T-cell (primary cell): ENCODE data around the gene PRKAG3. TPM values are rescaled to one million over a fixed set of nuclear protein-coding genes. Genes with fewer than 3 reads are reported as not detected.

Experiments
- ATAC-seq, 4 experiments: fragments of 200-7000 bp in 3 of 4; fragments of 150-1000 bp in 1 of 4; cut with Tn5 transposase; replicated peaks in 1 of 4; 1 replicate in 3 of 4; 2 replicates in 1 of 4; pipeline ENCODE4 v1.10.0; 2021; ENCODE audit warnings: moderate library complexity in 3 of 4, mild to moderate bottlenecking in 2 of 4, moderate number of reproducible peaks in 1 of 4
- CTCF ChIA-PET, 2 donors: fragments of 300-600 bp; sonication (Branson Sonifier 250); formaldehyde crosslinking; loops; one replicate each; lab custom pipeline; 2022; ENCODE audit warnings: antibody characterized with exemption in 2 of 2; lab: Charles Lee
- POLR2A ChIA-PET, 2 donors: fragments of 300-600 bp; sonication (Branson Sonifier 250); formaldehyde crosslinking; loops; one replicate each; lab custom pipeline; 2022; ENCODE audit warnings: antibody characterized with exemption in 2 of 2; lab: Charles Lee
- DNase-seq, 35 experiments: peaks; one replicate each; pipeline versions ENCODE4 v3.0.0 to v3.0.0-alpha.2; 2013 to 2023
- H3K27ac ChIP-seq: one replicate; pipeline ENCODE4 v1.5.1; 2013; ENCODE audit warnings: low read length
- H3K27me3 ChIP-seq, 2 experiments: replicated peaks in 1 of 2; 1 replicate in 1 of 2; 2 replicates in 1 of 2; pipeline versions ENCODE4 v1.6.1 to v1.7.0; 2013; ENCODE audit warnings: low read length in 1 of 2, mixed read lengths in 1 of 2; ENCODE audit not compliant: control insufficient read depth in 2 of 2, insufficient read depth in 2 of 2; ENCODE audit errors: extremely low read depth in 1 of 2
- H3K36me3 ChIP-seq, 2 donors: 1 replicate in 1 of 2; 2 replicates in 1 of 2; pipeline versions ENCODE4 v1.6.1 to v1.7.0; 2013; ENCODE audit warnings: low read length in 1 of 2; ENCODE audit not compliant: control insufficient read depth in 2 of 2, insufficient read depth in 1 of 2; ENCODE audit errors: extremely low read depth in 1 of 2
- H3K4me1 ChIP-seq, 2 experiments: 1 replicate in 1 of 2; 2 replicates in 1 of 2; pipeline versions ENCODE4 v1.6.1 to v1.7.0; 2013; ENCODE audit warnings: low read length in 2 of 2, mixed read lengths in 1 of 2; ENCODE audit not compliant: insufficient read depth in 2 of 2, control insufficient read depth in 1 of 2; ENCODE audit errors: extremely low read depth in 1 of 2
- H3K4me3 ChIP-seq, 2 donors: 1 replicate in 1 of 2; 2 replicates in 1 of 2; pipeline versions ENCODE4 v1.5.1 to v1.7.0; 2013; ENCODE audit warnings: mild to moderate bottlenecking in 2 of 2, low read length in 1 of 2, moderate library complexity in 1 of 2; ENCODE audit not compliant: control insufficient read depth in 1 of 2; ENCODE audit errors: extremely low read depth in 1 of 2
- H3K9me3 ChIP-seq: 2 replicates; pipeline ENCODE4 v1.7.0; 2013
- H3K27ac Mint-ChIP-seq, 2 donors: one replicate each; pipeline ENCODE4 v1.8.0; 2020 to 2021; ENCODE audit warnings: mild to moderate bottlenecking in 2 of 2, mixed read lengths in 2 of 2
- H3K27me3 Mint-ChIP-seq, 2 donors: one replicate each; pipeline ENCODE4 v1.8.0; 2021 to 2022; ENCODE audit warnings: mixed read lengths in 2 of 2
- H3K36me3 Mint-ChIP-seq: one replicate; pipeline ENCODE4 v1.8.0; 2021; ENCODE audit warnings: mixed read lengths
- H3K4me1 Mint-ChIP-seq, 3 donors: one replicate each; pipeline ENCODE4 v1.8.0; 2020 to 2022; ENCODE audit warnings: mixed read lengths in 3 of 3, mild to moderate bottlenecking in 1 of 3
- H3K4me3 Mint-ChIP-seq, 3 donors: one replicate each; pipeline ENCODE4 v1.8.0; 2020 to 2022; ENCODE audit warnings: mild to moderate bottlenecking in 3 of 3, mixed read lengths in 3 of 3, moderate library complexity in 3 of 3
- H3K9me3 Mint-ChIP-seq, 3 donors: one replicate each; pipeline ENCODE4 v1.8.0; 2020 to 2022; ENCODE audit warnings: mixed read lengths in 3 of 3
- WGBS: methylation state at CpG from one replicate; pipeline ENCODE4 v1.1.5; 2013; ENCODE audit warnings: missing lambda C conversion rate; ENCODE audit not compliant: insufficient coverage; 5-methylcytosine and 5-hydroxymethylcytosine counted together
- total RNA-seq, 35 experiments: library from RNA in 6 of 35; stranded (reverse) in 6 of 35; fragments of 120-200 nt in 1 of 35; gene quantifications; one replicate each; pipeline versions ENCODE4 v1.2.1 to v1.2.4 and lab custom pipeline; 2013 to 2026

Gene PRKAG3
- total RNA-seq, 5 donors from 2014 or later (not counting 1 experiment from before 2014, with no cell fraction given), result not detected

- Mint-ChIP-seq H3K27me3 (peaks cover 37 to 58% of the 10 kb centered on the region in 2 donors), H3K27ac (no peak overlapping the region), H3K9me3 (no peaks in the 10 kb centered on the region), H3K36me3 (no peaks in the 10 kb centered on the region), H3K4me3 (no peak overlapping the region), H3K4me1 (peaks cover 15 to 23% (median 18%) of the 10 kb centered on the region in 3 donors)
- Histone ChIP-seq H3K27ac (no peak overlapping the region), H3K9me3 (no peaks in the 10 kb centered on the region), H3K4me1 (peaks cover 2 to 23% of the 10 kb centered on the region in 2 experiments), H3K27me3 (peaks cover 0 to 80% of the 10 kb centered on the region in 2 experiments), H3K36me3 (no peaks in the 10 kb centered on the region), H3K4me3 (no peak overlapping the region)
- ChIA-PET POLR2A (no interaction called here), CTCF (no interaction called here)
- no peak for DNase-seq
- no peak for ATAC-seq
- WGBS, result no CpG with 5 or more reads among the region's 6 CpGs
These were observed 36.3 kb upstream of the PRKAG3 start for GRCh38 chr2:218867900-218868299.

GRCh38 chr2:218865999-218866398 lies 34.4 kb upstream of the PRKAG3 start:
- 64% methylated on average over 1 of the region's 6 CpGs for WGBS
- peaks cover 0 to 8% of the 10 kb centered on the region in 2 experiments for H3K4me1 ChIP-seq
- H3K9me3 Mint-ChIP-seq, result no peaks in the 10 kb centered on the region
- H3K27me3 ChIP-seq, result peaks cover 3 to 80% of the 10 kb centered on the region in 2 experiments
- H3K36me3 ChIP-seq, result no peaks in the 10 kb centered on the region
- no peaks in the 10 kb centered on the region for H3K36me3 Mint-ChIP-seq
- peaks cover 6 to 16% (median 13%) of the 10 kb centered on the region in 3 donors for H3K4me1 Mint-ChIP-seq
- H3K9me3 ChIP-seq, result no peaks in the 10 kb centered on the region
- DNase-seq (no peak), ATAC-seq (no peak)
- POLR2A ChIA-PET, result no interaction called here
- H3K27ac ChIP-seq, result no peak overlapping the region
- H3K4me3 Mint-ChIP-seq, result no peak overlapping the region
- peaks cover 38 to 60% of the 10 kb centered on the region in 2 donors for H3K27me3 Mint-ChIP-seq
- CTCF ChIA-PET, result no interaction called here
- no peak overlapping the region for H3K4me3 ChIP-seq
- H3K27ac Mint-ChIP-seq, result no peak overlapping the region

DNA sequence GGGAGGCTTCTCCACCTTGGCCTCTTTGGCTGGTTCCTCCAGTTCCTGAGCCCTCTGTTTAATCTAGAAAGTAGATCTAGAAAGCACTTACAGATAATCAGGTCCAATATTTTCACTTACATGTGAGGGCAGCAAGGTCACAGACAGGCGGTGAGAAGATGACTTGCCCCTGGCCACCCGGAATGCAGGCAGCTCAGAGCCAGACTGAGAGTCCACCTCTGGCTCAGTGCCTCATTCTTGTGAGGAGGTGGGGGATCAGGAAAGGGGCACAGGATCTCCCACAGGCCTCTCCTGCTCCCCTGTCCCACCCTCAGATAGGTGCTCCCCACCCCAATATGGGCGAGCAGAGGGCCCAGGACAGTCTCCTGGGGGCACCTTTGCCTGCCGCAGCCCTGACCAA lies 33.8 kb upstream of the PRKAG3 start:
- ChIA-PET POLR2A (no interaction called here), CTCF (no interaction called here)
- no peak for DNase-seq
- Mint-ChIP-seq H3K4me1 (peaks cover 8 to 15% (median 13%) of the 10 kb centered on the region in 3 donors), H3K9me3 (no peaks in the 10 kb centered on the region), H3K4me3 (no peak overlapping the region), H3K36me3 (no peaks in the 10 kb centered on the region), H3K27ac (no peak overlapping the region), H3K27me3 (peaks cover 41 to 62% of the 10 kb centered on the region in 2 donors)
- no peak overlapping the region for H3K4me3 ChIP-seq
- no CpG with 5 or more reads among the region's 4 CpGs for WGBS
- no peaks in the 10 kb centered on the region for H3K9me3 ChIP-seq
- H3K27me3 ChIP-seq, result peaks cover 3 to 82% of the 10 kb centered on the region in 2 experiments
- ATAC-seq, result no peak
- no peak overlapping the region for H3K27ac ChIP-seq
- peaks cover under 1 to 11% of the 10 kb centered on the region in 2 experiments for H3K4me1 ChIP-seq
- H3K36me3 ChIP-seq, result no peaks in the 10 kb centered on the region

DNA sequence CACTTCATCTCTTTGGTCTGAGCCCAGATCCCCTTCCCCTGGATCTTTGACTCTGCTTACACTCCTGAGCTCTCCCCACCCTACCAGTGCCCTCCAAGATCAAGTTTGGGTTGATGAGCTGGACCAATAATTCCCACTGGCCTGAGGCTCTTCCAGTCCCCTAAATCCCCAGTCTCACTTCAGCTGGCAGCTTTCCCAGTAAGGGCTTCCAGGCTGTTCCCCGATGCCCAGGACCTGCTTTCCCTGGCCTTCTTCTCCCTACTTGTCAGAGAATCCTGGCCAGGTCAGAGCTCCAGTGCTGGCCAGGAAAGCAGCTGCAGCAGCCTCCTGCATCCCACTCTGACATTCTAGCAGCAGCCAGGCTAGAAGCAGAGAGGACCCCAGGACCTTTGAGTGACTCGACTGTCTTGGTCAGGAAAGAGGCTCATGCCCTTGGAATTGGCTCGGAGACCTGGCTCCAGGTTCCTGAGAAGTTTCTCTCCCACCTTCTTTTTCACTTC lies 31.5 kb upstream of the PRKAG3 start:
- no peak overlapping the region for H3K4me3 Mint-ChIP-seq
- peaks cover 21 to 29% (median 22%) of the 10 kb centered on the region in 3 donors for H3K4me1 Mint-ChIP-seq
- DNase-seq (no peak), ATAC-seq (no peak)
- CTCF ChIA-PET, result interaction anchor here (0.6 to 0.8 kb wide), 3 partner anchors 13 to 296 kb away, joined by 3 read pairs; no protein-coding TSS in a partner anchor
- H3K27me3 ChIP-seq, result peaks cover 4 to 89% of the 10 kb centered on the region in 2 experiments
- H3K27me3 Mint-ChIP-seq, result peaks cover 58 to 72% of the 10 kb centered on the region in 2 donors
- H3K27ac Mint-ChIP-seq, result no peak overlapping the region
- no peak overlapping the region for H3K27ac ChIP-seq
- H3K4me3 ChIP-seq, result no peak overlapping the region
- POLR2A ChIA-PET, result no interaction called here
- H3K4me1 ChIP-seq, result peaks cover 6 to 26% of the 10 kb centered on the region in 2 experiments
- 71% methylated on average over 3 of the region's 3 CpGs for WGBS
- H3K36me3 ChIP-seq, result no peaks in the 10 kb centered on the region
- H3K9me3 ChIP-seq, result no peaks in the 10 kb centered on the region
- H3K36me3 Mint-ChIP-seq, result no peaks in the 10 kb centered on the region
- H3K9me3 Mint-ChIP-seq, result no peaks in the 10 kb centered on the region

- peaks cover 21 to 31% (median 22%) of the 10 kb centered on the region in 3 donors for H3K4me1 Mint-ChIP-seq
- peak in 1 of 35 experiments; percentile 6 for DNase-seq
- peaks cover 63 to 80% of the 10 kb centered on the region in 2 donors for H3K27me3 Mint-ChIP-seq
- ChIA-PET CTCF (no interaction called here), POLR2A (no interaction called here)
- Histone ChIP-seq H3K4me3 (no peak overlapping the region), H3K27me3 (peaks cover 9 to 90% of the 10 kb centered on the region in 2 experiments), H3K36me3 (no peaks in the 10 kb centered on the region), H3K9me3 (no peaks in the 10 kb centered on the region), H3K4me1 (peaks cover 6 to 26% of the 10 kb centered on the region in 2 experiments), H3K27ac (no peak overlapping the region)
- H3K27ac Mint-ChIP-seq, result peak overlapping the region in 1 of 2 donors; percentile 24
- peak overlapping the region in 1 of 3 donors; percentile 81 for H3K4me3 Mint-ChIP-seq
- H3K36me3 Mint-ChIP-seq, result no peaks in the 10 kb centered on the region
- 87% methylated on average over 3 of the region's 7 CpGs for WGBS
- H3K9me3 Mint-ChIP-seq, result no peaks in the 10 kb centered on the region
- ATAC-seq, result no peak
These were observed 30.2 kb upstream of the PRKAG3 start for GRCh38 chr2:218861645-218862318.

- H3K27ac Mint-ChIP-seq, result no peak overlapping the region
- ATAC-seq (peak; percentile 31 to 84 (median 49)), DNase-seq (peak in 2 of 35 experiments; percentile 25 to 40)
- peaks cover 9 to 93% of the 10 kb centered on the region in 2 experiments for H3K27me3 ChIP-seq
- H3K9me3 Mint-ChIP-seq, result no peaks in the 10 kb centered on the region
- WGBS, result 11% methylated on average over 12 of the region's 21 CpGs
- no peaks in the 10 kb centered on the region for H3K36me3 Mint-ChIP-seq
- H3K4me1 ChIP-seq, result peaks cover 6 to 26% of the 10 kb centered on the region in 2 experiments
- no peaks in the 10 kb centered on the region for H3K36me3 ChIP-seq
- peak overlapping the region in 2 of 3 donors; percentile 28 to 81 for H3K4me3 Mint-ChIP-seq
- peak overlapping the region in 1 of 2 donors; percentile 30 for H3K4me3 ChIP-seq
- ChIA-PET POLR2A (no interaction called here), CTCF (interaction anchor here (0.6 to 1.1 kb wide), 3 partner anchors 15 to 26 kb away, joined by 4 to 7 read pairs (median 5); no protein-coding TSS in a partner anchor)
- peaks cover 71 to 81% of the 10 kb centered on the region in 2 donors for H3K27me3 Mint-ChIP-seq
- no peaks in the 10 kb centered on the region for H3K9me3 ChIP-seq
- no peak overlapping the region for H3K27ac ChIP-seq
- H3K4me1 Mint-ChIP-seq, result peaks cover 21 to 33% (median 22%) of the 10 kb centered on the region in 3 donors
These were observed 29.4 kb upstream of the PRKAG3 start for GRCh38 chr2:218860950-218861381.
